ENCODE data around the gene ZMAT5. TPM values are rescaled to one million over a fixed set of nuclear protein-coding genes. Genes with fewer than 3 reads are reported as not detected.

The ZMAT5 gene
- total RNA-seq, 1 donor from 2014 or later, result 24.4 TPM

DNA sequence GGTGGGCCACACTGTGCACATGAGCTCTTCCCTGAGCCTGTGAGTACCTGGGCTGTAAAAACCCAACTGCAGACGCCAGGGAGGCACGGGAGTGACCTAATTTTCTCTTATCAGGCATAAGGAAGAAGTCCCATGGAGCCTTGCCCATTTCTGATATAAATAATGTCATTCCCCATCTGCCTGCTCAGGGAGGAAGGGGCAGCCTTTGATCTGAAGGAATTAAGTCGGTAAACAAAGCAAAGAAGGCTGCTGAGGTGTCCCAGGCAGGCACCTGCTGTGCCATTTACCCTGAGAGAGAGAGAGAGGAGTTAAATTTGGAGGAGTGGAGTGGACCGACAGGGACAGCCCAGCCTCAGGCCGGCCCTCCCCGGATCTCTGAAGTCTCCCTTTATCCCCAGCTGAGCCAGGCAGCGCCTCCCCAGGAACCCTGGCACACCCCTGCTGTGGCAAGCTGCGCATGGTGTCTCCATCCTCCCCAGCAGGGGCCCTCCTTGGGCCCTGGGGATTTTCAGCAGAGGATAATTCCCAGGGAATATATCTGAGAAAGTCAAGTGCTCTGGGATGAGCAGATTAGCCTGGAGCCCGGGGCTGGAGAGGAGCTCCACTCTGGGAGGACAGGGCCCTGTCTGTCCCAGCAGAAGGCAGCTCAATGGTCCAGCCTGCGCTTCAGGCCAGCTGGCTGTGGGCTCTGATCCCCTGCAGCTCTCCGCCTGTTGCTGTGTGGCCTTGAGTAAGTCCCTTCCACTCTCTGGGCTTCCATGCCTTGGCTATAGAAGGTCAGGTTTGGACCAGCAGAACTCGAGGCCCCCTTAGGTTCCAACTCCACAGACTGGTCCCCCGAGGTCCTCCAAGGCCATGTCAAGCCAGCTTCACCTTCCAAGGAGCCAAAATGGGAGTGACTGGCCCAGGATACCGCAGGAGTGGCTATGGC lies 64.5 kb downstream of the ZMAT5 start:
- Histone ChIP-seq H3K27me3 (ENCODE audit: insufficient read depth, low read length) (no peaks in the 10 kb centered on the region), H3K27ac (ENCODE audit: low read depth, low read length) (no peak overlapping the region), H3K9me3 (ENCODE audit: insufficient read depth, low read depth, low read length) (no peaks in the 10 kb centered on the region), H3K4me2 (ENCODE audit: low read length) (no peak overlapping the region), H3K79me2 (ENCODE audit: insufficient read depth, low read length) (no peaks in the 10 kb centered on the region), H3K4me3 (ENCODE audit: insufficient read depth, low read depth, low read length) (no peak overlapping the region), H4K20me1 (ENCODE audit: insufficient read depth, low read length) (peaks cover 25% of the 10 kb centered on the region), H2AFZ (ENCODE audit: low read depth, low read length) (no peak overlapping the region), H3K9ac (ENCODE audit: low read length) (no peak overlapping the region), H3K36me3 (ENCODE audit: insufficient read depth, low read length) (no peaks in the 10 kb centered on the region), H3K4me1 (ENCODE audit: insufficient read depth, low read length) (peaks cover 33% of the 10 kb centered on the region)
- H3K9me3 Mint-ChIP-seq (ENCODE audit: unreplicated experiment), result no peaks in the 10 kb centered on the region
- no peaks in the 10 kb centered on the region for H3K36me3 Mint-ChIP-seq (ENCODE audit: low read depth, unreplicated experiment)
- FAIRE-seq (no peak), DNase-seq (ENCODE audit: low read depth) (no peak)
- H3K27ac Mint-ChIP-seq (ENCODE audit: unreplicated experiment), result no peak overlapping the region
- H3K27me3 Mint-ChIP-seq (ENCODE audit: low read depth, unreplicated experiment), result peaks cover 34% of the 10 kb centered on the region
- no peak for TF ChIP-seq CTCF (IDR thresholded peaks at IDR 0.05; ENCODE audit: insufficient read depth, low read depth, low read length)
- TF ChIP-seq EZH2 (IDR thresholded peaks at IDR 0.05; ENCODE audit: insufficient read depth, low read length), result no peak
- H3K4me3 Mint-ChIP-seq (ENCODE audit: unreplicated experiment), result no peak overlapping the region
- peaks cover 3% of the 10 kb centered on the region for H3K4me1 Mint-ChIP-seq (ENCODE audit: low read depth, unreplicated experiment)

GRCh38 chr22:29701155-29701999 lies 65.4 kb downstream of the ZMAT5 start:
- Histone ChIP-seq H3K9me3 (ENCODE audit: insufficient read depth, low read depth, low read length) (no peaks in the 10 kb centered on the region), H3K36me3 (ENCODE audit: insufficient read depth, low read length) (peaks cover 3% of the 10 kb centered on the region), H3K79me2 (ENCODE audit: insufficient read depth, low read length) (no peaks in the 10 kb centered on the region), H3K4me3 (ENCODE audit: insufficient read depth, low read depth, low read length) (no peak overlapping the region), H3K4me1 (ENCODE audit: insufficient read depth, low read length) (peaks cover 33% of the 10 kb centered on the region), H3K27me3 (ENCODE audit: insufficient read depth, low read length) (no peaks in the 10 kb centered on the region), H3K27ac (ENCODE audit: low read depth, low read length) (no peak overlapping the region), H3K9ac (ENCODE audit: low read length) (no peak overlapping the region), H2AFZ (ENCODE audit: low read depth, low read length) (no peak overlapping the region), H3K4me2 (ENCODE audit: low read length) (no peak overlapping the region), H4K20me1 (ENCODE audit: insufficient read depth, low read length) (peaks cover 25% of the 10 kb centered on the region)
- Mint-ChIP-seq H3K27ac (ENCODE audit: unreplicated experiment) (no peak overlapping the region), H3K4me3 (ENCODE audit: unreplicated experiment) (no peak overlapping the region), H3K36me3 (ENCODE audit: low read depth, unreplicated experiment) (no peaks in the 10 kb centered on the region), H3K4me1 (ENCODE audit: low read depth, unreplicated experiment) (peaks cover 3% of the 10 kb centered on the region), H3K9me3 (ENCODE audit: unreplicated experiment) (no peaks in the 10 kb centered on the region), H3K27me3 (ENCODE audit: low read depth, unreplicated experiment) (peaks cover 28% of the 10 kb centered on the region)
- TF ChIP-seq CTCF (IDR thresholded peaks at IDR 0.05; ENCODE audit: insufficient read depth, low read depth, low read length) (peak; percentile 12), EZH2 (IDR thresholded peaks at IDR 0.05; ENCODE audit: insufficient read depth, low read length) (no peak)
- DNase-seq (ENCODE audit: low read depth) (peak; percentile 23), FAIRE-seq (no peak)

All from astrocyte (in vitro differentiated cells and primary cell).